HG03095 (cell line): ENCODE measurements around the gene WNK3.

Experiments
- ATAC-seq: cut with Tn5 transposase; IDR thresholded peaks from one replicate; pipeline ENCODE4 v1.9.1; 2021; ENCODE audit warnings: moderate library complexity; ENCODE audit not compliant: unreplicated experiment

Gene WNK3

GRCh38 chrX:54246866-54247265, 111.0 kb downstream of the WNK3 start:
- no peak for ATAC-seq

GRCh38 chrX:54238588-54238987, 119.3 kb downstream of the WNK3 start:
- ATAC-seq, result no peak

DNA sequence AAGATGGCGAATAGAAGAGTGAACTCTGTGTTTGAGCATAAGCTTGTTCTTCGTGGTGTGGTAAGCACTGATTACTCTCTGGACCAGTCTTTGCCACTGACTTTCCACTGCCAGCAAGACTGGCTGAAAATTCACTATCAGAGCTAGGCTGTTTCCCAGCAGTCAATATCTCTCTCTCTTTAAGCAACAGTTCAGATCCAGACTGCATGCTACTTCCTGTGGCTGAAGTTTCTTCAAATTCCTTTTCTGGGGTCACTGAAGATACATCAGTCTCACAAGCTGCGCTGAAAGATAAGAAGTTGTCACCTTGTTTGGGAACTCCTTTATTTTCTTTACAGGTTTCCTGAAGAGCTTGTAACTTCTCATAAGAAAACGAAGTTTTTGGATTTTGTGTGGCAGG, 120.8 kb downstream of the WNK3 start:
- ATAC-seq, result no peak

DNA sequence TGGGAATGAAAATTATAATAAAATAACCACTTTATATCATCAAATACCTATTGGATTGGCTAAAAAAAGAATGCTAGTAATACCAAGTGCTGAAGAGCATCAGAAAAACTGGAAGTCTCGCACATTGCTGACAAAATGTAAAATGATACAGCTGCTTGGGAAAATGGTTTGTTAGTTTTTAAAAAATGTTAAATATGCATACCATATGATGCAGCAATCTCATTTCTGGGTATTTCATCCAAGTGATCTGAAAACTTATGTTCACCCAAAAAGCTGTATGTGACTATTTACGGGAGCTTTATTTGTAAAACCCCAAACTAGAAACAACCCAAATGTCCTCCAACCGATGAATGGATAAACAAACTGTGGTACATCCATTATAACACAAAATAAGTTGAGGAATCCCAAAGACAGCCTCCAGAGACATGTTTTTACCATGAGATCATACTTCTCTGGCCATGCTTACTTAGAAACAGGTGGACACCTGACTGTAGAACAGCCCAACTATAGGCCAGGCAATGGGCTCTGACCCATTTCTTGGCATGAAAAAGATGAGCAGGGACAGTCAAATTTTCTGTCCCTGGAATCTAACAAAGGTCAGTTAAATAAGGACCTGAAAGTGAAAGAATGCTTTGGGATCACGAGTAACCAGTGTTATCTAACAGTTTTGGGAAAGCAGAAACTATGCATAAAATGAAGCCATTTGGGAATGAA, 127.3 kb downstream of the WNK3 start:
- ATAC-seq, result no peak

DNA sequence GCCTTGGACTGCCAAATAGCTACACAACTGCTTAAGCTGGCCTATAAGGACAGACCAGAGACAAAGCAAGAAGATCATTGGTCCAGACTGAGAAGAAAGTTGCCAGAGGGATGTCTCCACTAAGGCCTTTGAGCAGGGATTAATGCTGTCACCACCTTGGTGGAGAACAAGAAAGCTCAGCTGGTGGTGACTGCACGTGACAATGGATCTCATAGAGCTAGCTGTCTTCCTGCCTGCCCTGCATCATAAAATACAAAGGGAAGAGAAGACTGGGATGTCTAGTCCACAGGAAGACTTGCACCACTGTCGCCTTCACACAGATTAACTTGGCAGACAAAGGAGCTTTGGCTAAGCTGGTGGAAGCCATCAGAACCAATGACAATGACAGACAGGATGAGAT, 134.3 kb downstream of the WNK3 start:
- ATAC-seq, result no peak

GRCh38 chrX:54213603-54214002, 144.2 kb downstream of the WNK3 start:
- no peak for ATAC-seq

- ATAC-seq, result no peak
These were observed 149.3 kb downstream of the WNK3 start for GRCh38 chrX:54208531-54208930.

DNA sequence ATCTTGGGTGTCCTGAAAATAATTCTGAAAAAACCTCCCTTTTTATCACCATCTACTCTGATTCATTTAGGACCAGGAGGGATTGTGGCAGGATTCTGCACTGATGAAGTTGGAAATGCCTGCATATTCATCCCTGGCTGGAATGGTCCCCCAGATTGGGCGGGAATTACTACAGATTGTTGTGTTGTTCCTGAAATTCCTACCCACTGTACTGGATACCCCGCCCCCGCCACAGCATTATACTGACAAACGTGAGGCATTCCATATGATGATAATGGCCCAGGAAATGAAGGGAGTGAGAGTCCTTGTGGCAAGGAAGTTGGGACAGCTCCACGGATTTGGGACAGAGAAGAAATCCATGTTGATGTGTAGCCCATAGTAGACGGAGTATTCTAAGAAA, 159.6 kb downstream of the WNK3 start:
- no peak for ATAC-seq

GRCh38 chrX:54194982-54195588, 162.8 kb downstream of the WNK3 start:
- no peak for ATAC-seq

DNA sequence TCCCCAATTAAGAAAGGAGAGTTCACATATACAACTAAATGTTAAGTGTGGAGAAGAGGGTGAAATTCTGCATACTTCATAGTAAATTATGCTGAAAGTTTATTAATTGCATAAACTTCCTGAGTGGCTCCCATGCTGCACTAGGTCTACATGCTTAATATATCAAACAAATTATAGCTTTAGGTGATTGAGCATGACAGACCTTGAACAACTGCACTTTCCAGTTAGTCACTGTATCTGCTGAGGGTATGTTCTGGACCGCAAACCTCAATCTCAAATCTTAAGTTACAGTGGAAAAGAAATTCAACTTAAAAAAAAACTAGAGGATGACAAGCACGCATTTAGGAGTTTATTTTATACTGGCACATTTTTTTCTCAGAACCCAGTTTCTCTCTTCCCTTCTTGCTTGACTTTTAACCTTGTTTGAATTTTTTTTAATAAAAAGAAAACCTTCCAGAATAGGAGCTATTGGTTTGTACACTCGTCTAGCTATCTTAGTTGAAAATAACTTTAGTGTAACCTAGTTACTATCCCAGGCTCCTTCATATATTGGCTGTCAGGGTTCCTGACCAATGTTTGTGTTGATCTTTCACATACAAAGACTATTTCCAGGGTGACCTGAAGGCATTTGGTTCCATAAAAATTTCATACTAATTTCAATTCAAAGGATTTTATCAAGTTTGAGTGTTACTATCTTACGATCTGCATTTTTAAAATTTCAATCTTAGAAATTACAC, 164.6 kb downstream of the WNK3 start:
- no peak for ATAC-seq

- ATAC-seq, result no peak
These were observed 173.4 kb downstream of the WNK3 start for GRCh38 chrX:54184474-54184873.

- ATAC-seq, result peak; percentile 68
These were observed 174.8 kb downstream of the WNK3 start, which contains the start of gene FAM120C for GRCh38 chrX:54182864-54183613. Gene FAM120C, minus strand, starts transcription at chrX:54183254. Its CDS starts 56 bp downstream, at chrX:54183198.

- ATAC-seq, result peak; percentile 53
These were observed 175.5 kb downstream of the WNK3 start for GRCh38 chrX:54182194-54182863.

- no peak for ATAC-seq
These were observed 176.5 kb downstream of the WNK3 start for GRCh38 chrX:54181202-54181953.

- ATAC-seq, result no peak
These were observed 177.4 kb downstream of the WNK3 start for GRCh38 chrX:54180403-54180802.

- no peak for ATAC-seq
These were observed 179.5 kb downstream of the WNK3 start for GRCh38 chrX:54178100-54178940.

DNA sequence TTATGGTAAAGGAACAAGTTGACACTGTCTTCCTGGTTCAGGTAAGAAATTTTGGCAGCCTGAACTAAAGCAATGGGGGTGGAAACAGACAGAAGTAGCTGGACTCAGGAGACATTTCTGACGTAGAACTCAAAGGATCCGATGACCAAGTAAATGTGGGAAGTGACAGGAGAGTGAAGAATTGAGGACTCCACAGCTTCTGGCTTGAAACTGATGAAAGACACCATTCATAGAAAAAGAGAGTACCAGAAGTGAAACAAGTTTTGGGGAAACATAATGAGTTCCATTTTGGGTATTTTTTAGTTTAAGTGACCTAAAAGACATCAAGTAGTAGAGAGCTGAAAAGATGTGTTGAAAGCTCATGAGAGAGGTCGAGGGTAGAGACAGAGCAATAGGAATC, 180.5 kb downstream of the WNK3 start:
- ATAC-seq, result no peak

GRCh38 chrX:54173791-54174190, 184.1 kb downstream of the WNK3 start:
- ATAC-seq, result no peak

DNA sequence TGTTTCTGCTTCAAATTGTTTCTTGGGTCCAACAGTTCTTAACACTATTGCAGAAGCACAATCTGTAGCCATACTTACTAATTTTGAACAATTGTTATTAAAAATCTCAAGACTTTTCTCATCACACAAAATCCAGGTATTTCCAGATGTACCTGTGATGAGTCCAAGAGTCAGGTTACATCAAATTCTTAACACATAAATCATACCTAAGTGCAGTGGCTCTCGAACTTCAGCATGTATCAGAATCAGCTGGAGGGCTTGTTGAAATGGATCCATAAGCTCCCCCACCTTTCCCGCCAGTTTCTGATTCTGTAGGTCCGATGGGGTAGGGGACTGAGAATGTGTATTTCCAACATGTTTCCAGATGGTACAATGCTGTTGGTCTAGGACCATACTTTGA, 185.4 kb downstream of the WNK3 start:
- no peak for ATAC-seq
